GM12801 (cell line): Measurements from ENCODE around the gene SLC2A14.

Experiments used
- CTCF ChIP-seq: IDR thresholded peaks from one replicate; pipeline ENCODE4 v1.5.1; 2011; ENCODE audit warnings: control low read depth; ENCODE audit not compliant: insufficient read length; ENCODE audit errors: extremely low read depth

The SLC2A14 gene

GRCh38 chr12:7769999-7770398 is 102.7 kb downstream of the SLC2A14 start:
- no peak for TF ChIP-seq CTCF
